Neural cell (in vitro differentiated cells): ENCODE data around the gene COPZ1. TPM values are rescaled to one million over a fixed set of nuclear protein-coding genes. Genes with fewer than 3 reads are reported as not detected.

Experiments used
- H2AFZ ChIP-seq: fragments of 200-600, 300-800 bp; sonication (generic), shearing (Covaris generic); 2 replicates; pipeline ENCODE4 v1.6.0; 2014; ENCODE audit warnings: low read depth, mild to moderate bottlenecking, antibody characterized with exemption, low read length, moderate library complexity
- H3F3A ChIP-seq: fragments of 200-600 bp; shearing (Covaris generic); 2 replicates; pipeline ENCODE4 v1.6.1; 2016; ENCODE audit warnings: mild to moderate bottlenecking, moderate library complexity, mixed read lengths, antibody characterized with exemption, low read length; ENCODE audit not compliant: insufficient read depth, poor library complexity, severe bottlenecking
- H3K27ac ChIP-seq: fragments of 200-600, 300-800 bp; sonication (generic), shearing (Covaris generic); 2 replicates; pipeline ENCODE4 v1.5.1; 2014; ENCODE audit warnings: mild to moderate bottlenecking, low read length, moderate library complexity
- H3K27me3 ChIP-seq: fragments of 300-800, 200-600 bp; sonication (generic), shearing (Covaris generic); 2 replicates; pipeline ENCODE4 v1.6.0; 2014; ENCODE audit warnings: mild to moderate bottlenecking, low read depth, low read length, moderate library complexity; ENCODE audit not compliant: insufficient read depth
- H3K36me3 ChIP-seq: fragments of 300-800, 200-600 bp; sonication (generic), shearing (Covaris generic); 2 replicates; pipeline ENCODE4 v1.5.1; 2014; ENCODE audit warnings: mild to moderate bottlenecking, antibody characterized with exemption, low read length, moderate library complexity; ENCODE audit not compliant: insufficient read depth
- H3K4me2 ChIP-seq: fragments of 300-800, 200-600 bp; sonication (generic), shearing (Covaris generic); 2 replicates; pipeline ENCODE4 v1.6.0; 2014; ENCODE audit warnings: mild to moderate bottlenecking, low read length
- H3K4me3 ChIP-seq: fragments of 300-800, 200-600 bp; sonication (generic), shearing (Covaris generic); 2 replicates; pipeline ENCODE4 v1.5.1; 2014; ENCODE audit warnings: mild to moderate bottlenecking, low read length, moderate library complexity
- H3K79me2 ChIP-seq: fragments of 200-600 bp; shearing (Covaris generic); replicated peaks from 2 replicates; pipeline ENCODE4 v1.6.0; 2014; ENCODE audit warnings: mild to moderate bottlenecking, low read length, moderate library complexity; ENCODE audit not compliant: insufficient read depth
- H3K9ac ChIP-seq: fragments of 300-800, 200-600 bp; sonication (generic), shearing (Covaris generic); 2 replicates; pipeline ENCODE4 v1.6.1; 2016; ENCODE audit warnings: mild to moderate bottlenecking, low read length, mixed read lengths
- H3K9me2 ChIP-seq: fragments of 200-600 bp; shearing (Covaris generic); 2 replicates; pipeline ENCODE4 v1.6.1; 2016; ENCODE audit warnings: mild to moderate bottlenecking, low read length, mixed read lengths; ENCODE audit not compliant: insufficient read depth
- H3K9me3 ChIP-seq: fragments of 200-600, 300-800 bp; sonication (generic), shearing (Covaris generic); 2 replicates; pipeline ENCODE4 v1.6.1; 2016; ENCODE audit warnings: mild to moderate bottlenecking, mixed run types, low read length, moderate library complexity, mixed read lengths
- H4K20me1 ChIP-seq: fragments of 200-600 bp; shearing (Covaris generic); 2 replicates; pipeline ENCODE4 v1.6.1; 2016; ENCODE audit warnings: mild to moderate bottlenecking, mixed run types; ENCODE audit not compliant: insufficient read depth
- CTCF ChIP-seq: fragments of 450-650 bp; IDR thresholded peaks from 2 replicates; pipeline ENCODE4 v1.5.1; 2014; ENCODE audit warnings: antibody characterized with exemption, mild to moderate bottlenecking, moderate library complexity; ENCODE audit not compliant: poor library complexity, severe bottlenecking
- EP300 ChIP-seq: fragments of 450-650 bp; conservative IDR thresholded peaks from 2 replicates; pipeline ENCODE4 v1.6.1; 2014; ENCODE audit warnings: antibody characterized with exemption, mild to moderate bottlenecking, moderate library complexity; ENCODE audit not compliant: poor library complexity, severe bottlenecking
- EZH2 ChIP-seq: fragments of 200-600, 300-800 bp; shearing (Covaris generic), sonication (generic); IDR thresholded peaks from 2 replicates; pipeline ENCODE4 v1.6.1; 2014; ENCODE audit warnings: antibody characterized with exemption, low read length, borderline replicate concordance, mild to moderate bottlenecking; ENCODE audit not compliant: insufficient read depth, poor library complexity, severe bottlenecking
- MXI1 ChIP-seq: fragments of 450-650 bp; conservative IDR thresholded peaks from 2 replicates; pipeline ENCODE4 v1.6.1; 2014; ENCODE audit warnings: antibody characterized with exemption, mild to moderate bottlenecking; ENCODE audit not compliant: poor library complexity, severe bottlenecking
- POLR2AphosphoS5 ChIP-seq: IDR thresholded peaks from 2 replicates; pipeline ENCODE4 v1.6.1; 2012
- RAD21 ChIP-seq: fragments of 450-650 bp; conservative IDR thresholded peaks from 2 replicates; pipeline ENCODE4 v1.6.1; 2014; ENCODE audit warnings: antibody characterized with exemption, mild to moderate bottlenecking, moderate library complexity
- REST ChIP-seq: IDR thresholded peaks from 2 replicates; pipeline ENCODE4 v1.6.1; 2012; ENCODE audit warnings: borderline replicate concordance
- SMC3 ChIP-seq: fragments of 450-650 bp; conservative IDR thresholded peaks from 2 replicates; pipeline ENCODE4 v1.6.1; 2014; ENCODE audit warnings: antibody characterized with exemption, mild to moderate bottlenecking, moderate library complexity; ENCODE audit not compliant: poor library complexity
- TAF1 ChIP-seq: IDR thresholded peaks from 2 replicates; pipeline ENCODE4 v1.6.1; 2012; ENCODE audit warnings: low read depth
- polyA plus RNA-seq: library from polyadenylated mRNA; depleted of rRNA; stranded (reverse); fragments of >200 nt; gene quantifications from 2 replicates; pipeline ENCODE4 v1.2.3, GENCODE V29; 2014

COPZ1 gene
- polyA plus RNA-seq, 1 donor from 2014 or later: 192 TPM

- H3K27ac ChIP-seq: no peak within 1 kb of the TSS
- no peak within 1 kb of the TSS for H3K4me2 ChIP-seq
- no peaks in the 10 kb centered on the region for H4K20me1 ChIP-seq
- no peak within 1 kb of the TSS for H3K4me3 ChIP-seq
- H3K79me2 ChIP-seq: no peaks in the 10 kb centered on the region
- no peak within 1 kb of the TSS for H2AFZ ChIP-seq
- no peak for TF ChIP-seq EZH2
- TF ChIP-seq MXI1: no peak
- no peak for TF ChIP-seq SMC3
- TF ChIP-seq RAD21: no peak
- TF ChIP-seq TAF1: no peak
- no peak for TF ChIP-seq CTCF
- no peak for TF ChIP-seq EP300
- no peak for TF ChIP-seq REST
- no peak for TF ChIP-seq POLR2AphosphoS5
- H3K9me2 ChIP-seq: no peaks in the 10 kb centered on the region
- no peaks in the 10 kb centered on the region for H3K27me3 ChIP-seq
- H3K36me3 ChIP-seq: no peaks in the 10 kb centered on the region
- H3K9ac ChIP-seq: no peak within 1 kb of the TSS
- no peaks in the 10 kb centered on the region for H3K9me3 ChIP-seq
- peaks cover 4% of the 10 kb centered on the region for H3F3A ChIP-seq
These were observed 39.5 kb downstream of the COPZ1 start, which contains the start of gene GPR84 for GRCh38 chr12:54364413-54364812. Gene GPR84, minus strand, starts transcription at chr12:54364486. Its CDS starts 635 bp downstream, at chr12:54363851.

- H2AFZ ChIP-seq: no peak overlapping the region
- H3K27ac ChIP-seq: no peak overlapping the region
- H3K9ac ChIP-seq: no peak overlapping the region
- no peaks in the 10 kb centered on the region for H3K36me3 ChIP-seq
- H3K4me3 ChIP-seq: no peak overlapping the region
- no peaks in the 10 kb centered on the region for H3K27me3 ChIP-seq
- H4K20me1 ChIP-seq: no peaks in the 10 kb centered on the region
- no peaks in the 10 kb centered on the region for H3F3A ChIP-seq
- TF ChIP-seq RAD21: no peak
- no peak for TF ChIP-seq TAF1
- TF ChIP-seq SMC3: no peak
- no peak for TF ChIP-seq CTCF
- no peak for TF ChIP-seq EZH2
- TF ChIP-seq MXI1: no peak
- TF ChIP-seq POLR2AphosphoS5: no peak
- TF ChIP-seq EP300: no peak
- TF ChIP-seq REST: no peak
- H3K9me3 ChIP-seq: no peaks in the 10 kb centered on the region
- H3K79me2 ChIP-seq: no peaks in the 10 kb centered on the region
- no peaks in the 10 kb centered on the region for H3K9me2 ChIP-seq
- no peak overlapping the region for H3K4me2 ChIP-seq
These were observed 43.2 kb downstream of the COPZ1 start for GRCh38 chr12:54368025-54368708.
